ENCODE measurements around the gene THSD4. TPM values are rescaled to one million over a fixed set of nuclear protein-coding genes. Genes with fewer than 3 reads are reported as not detected.

THSD4 gene
- total and polyA plus RNA-seq, 9 of the 15 experiments (the other 6 are each of a cell fraction or from before 2014, with no cell fraction given) = 0.04 TPM; not detected in 5

DNA sequence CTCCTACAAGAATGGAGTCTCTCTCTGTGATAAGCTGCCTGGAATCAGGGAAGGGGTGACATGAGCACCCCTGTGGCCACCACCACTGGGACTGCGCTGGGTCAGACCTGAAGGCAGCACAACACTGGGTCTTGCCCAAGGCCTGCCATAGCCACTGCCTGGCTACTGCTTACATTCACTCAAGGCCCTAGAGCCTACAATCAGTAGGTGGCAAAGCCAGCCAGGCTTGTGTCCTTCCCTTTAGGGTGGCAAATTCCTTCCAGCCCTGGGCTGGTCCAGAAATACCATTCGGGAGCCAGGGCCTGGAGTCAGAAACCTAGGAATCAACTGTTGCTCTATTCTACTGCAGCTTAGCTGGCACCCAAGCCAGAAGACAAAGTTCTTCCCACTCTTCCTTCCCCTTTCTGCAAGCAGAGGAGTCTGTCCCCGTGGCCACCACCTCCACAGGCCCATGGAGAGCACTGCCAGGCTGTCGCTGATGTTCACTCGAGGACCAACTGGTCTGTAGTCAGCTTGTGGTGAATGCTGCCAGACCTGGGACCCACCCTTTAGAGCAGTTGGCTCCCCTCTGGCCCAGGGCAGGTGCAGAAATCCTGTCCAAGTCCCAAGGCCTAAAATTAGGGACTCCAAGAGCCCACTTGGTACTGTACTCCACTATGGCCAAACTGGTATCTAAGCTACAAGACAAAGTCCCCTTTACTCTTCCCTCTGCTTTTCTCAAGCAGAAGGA lies 307.4 kb downstream of the THSD4 start:
- no peaks in the 10 kb centered on the region for H4K20me1 ChIP-seq (replicated peaks; ENCODE audit: control insufficient read depth, insufficient read depth, low read length)
- in situ Hi-C loops (cut with MboI) = no loop called here
- CTCF ChIA-PET (ENCODE audit: low intra/inter-chr PET ratio) = no interaction called here
- no TSS peak for BruUV-seq (replicated peaks)
- no peak overlapping the region for H2AFZ ChIP-seq (ENCODE audit: low read depth, low read length)
- H3K4me2 ChIP-seq (ENCODE audit: insufficient read depth, low read length) = no peak overlapping the region
- H3K9me3 ChIP-seq (replicated peaks; ENCODE audit: control insufficient read depth, insufficient read depth, low read depth, low read length) = no peaks in the 10 kb centered on the region
- H3K36me3 ChIP-seq (ENCODE audit: control insufficient read depth, insufficient read depth, low read length) = no peaks in the 10 kb centered on the region
- intact Hi-C loops (cut with micrococcal nuclease) = no loop called here
- no peak for FAIRE-seq
- H3K4me1 ChIP-seq (replicated peaks in 1 of 2; ENCODE audit: control insufficient read depth in 2 of 2, insufficient read depth in 2 of 2, low read length in 2 of 2) = no peaks in the 10 kb centered on the region
- 1% methylated on average over 5 of the region's 5 CpGs for WGBS (ENCODE audit: insufficient coverage, low coverage, missing lambda C conversion rate)
- no peak for DNase-seq (ENCODE audit: extremely low read depth in 1 of 4, low spot score in 3 of 4)
- no peaks in the 10 kb centered on the region for H3K27me3 ChIP-seq (ENCODE audit: control insufficient read depth in 2 of 2, insufficient read depth in 2 of 2, low read length in 2 of 2)
- H3K79me2 ChIP-seq (ENCODE audit: control insufficient read depth, insufficient read depth, low read length) = no peaks in the 10 kb centered on the region
- H3K27ac ChIP-seq (ENCODE audit: extremely low read depth, low read depth, low read length) = no peak overlapping the region
- no peak for TF ChIP-seq STAT5A (IDR thresholded peaks at IDR 0.05; ENCODE audit: borderline replicate concordance, low read length)
- TF ChIP-seq, protein P1, sequence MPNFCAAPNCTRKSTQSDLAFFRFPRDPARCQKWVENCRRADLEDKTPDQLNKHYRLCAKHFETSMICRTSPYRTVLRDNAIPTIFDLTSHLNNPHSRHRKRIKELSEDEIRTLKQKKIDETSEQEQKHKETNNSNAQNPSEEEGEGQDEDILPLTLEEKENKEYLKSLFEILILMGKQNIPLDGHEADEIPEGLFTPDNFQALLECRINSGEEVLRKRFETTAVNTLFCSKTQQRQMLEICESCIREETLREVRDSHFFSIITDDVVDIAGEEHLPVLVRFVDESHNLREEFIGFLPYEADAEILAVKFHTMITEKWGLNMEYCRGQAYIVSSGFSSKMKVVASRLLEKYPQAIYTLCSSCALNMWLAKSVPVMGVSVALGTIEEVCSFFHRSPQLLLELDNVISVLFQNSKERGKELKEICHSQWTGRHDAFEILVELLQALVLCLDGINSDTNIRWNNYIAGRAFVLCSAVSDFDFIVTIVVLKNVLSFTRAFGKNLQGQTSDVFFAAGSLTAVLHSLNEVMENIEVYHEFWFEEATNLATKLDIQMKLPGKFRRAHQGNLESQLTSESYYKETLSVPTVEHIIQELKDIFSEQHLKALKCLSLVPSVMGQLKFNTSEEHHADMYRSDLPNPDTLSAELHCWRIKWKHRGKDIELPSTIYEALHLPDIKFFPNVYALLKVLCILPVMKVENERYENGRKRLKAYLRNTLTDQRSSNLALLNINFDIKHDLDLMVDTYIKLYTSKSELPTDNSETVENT (CRISPR knock-in tag; IDR thresholded peaks at IDR 0.05) = no peak
- no peak for TF ChIP-seq BCL6 (CRISPR knock-in tag; IDR thresholded peaks at IDR 0.05)
- TF ChIP-seq FOXJ2 (tag; IDR thresholded peaks at IDR 0.05) = no peak
- no peak for TF ChIP-seq ZNF398 (CRISPR knock-in tag; IDR thresholded peaks at IDR 0.05)
- TF ChIP-seq ZHX1 (conservative IDR thresholded peaks at IDR 0.05; ENCODE audit: low read length) = no peak
- no peak for TF ChIP-seq ILK (tag; IDR thresholded peaks at IDR 0.05; ENCODE audit: borderline replicate concordance, low read depth)
- no peak for TF ChIP-seq ELK1 (CRISPR knock-in tag; IDR thresholded peaks at IDR 0.05)
- no peak for TF ChIP-seq SMARCA5 (IDR thresholded peaks at IDR 0.05)
- no peak for TF ChIP-seq ZFP36 (IDR thresholded peaks at IDR 0.05; ENCODE audit: low read depth, low read length, partially characterized antibody)
- no peak for TF ChIP-seq GABPB1 (CRISPR knock-in tag; IDR thresholded peaks at IDR 0.05)
- no peak for TF ChIP-seq BDP1 (IDR thresholded peaks at IDR 0.05; ENCODE audit: insufficient read depth, insufficient read length)
- TF ChIP-seq ZNF584 (CRISPR knock-in tag; IDR thresholded peaks at IDR 0.05; ENCODE audit: low read depth) = no peak
- ATAC-seq = no peak
- no peak overlapping the region for H3K9ac ChIP-seq (ENCODE audit: insufficient read depth in 1 of 2, low read depth in 2 of 2, low read length in 2 of 2)
- no peak overlapping the region for H3K4me3 ChIP-seq
- H3K9me1 ChIP-seq (ENCODE audit: control insufficient read depth, insufficient read depth, low read length) = no peaks in the 10 kb centered on the region
- POLR2A ChIA-PET = no interaction called here
